ENCODE measurements around the gene EFNA2.
A peak's percentile ranks its signal among the peaks of the same experiment; 100 is the strongest.
"Not testable (repeated sequence)": the region's sequence is repeated elsewhere in the genome, so short reads cannot be mapped to it uniquely, and the experiment has no call there.

Gene EFNA2

GRCh38 chr19:1285737-1286360, at the start of gene EFNA2:
EFNA2 (plus strand) TSS chr19:1285873; CDS start chr19:1286169, 296 bp downstream.
- no peak for DNase-seq

- no peak for DNase-seq
These were observed 49.1 kb upstream of the EFNA2 start for GRCh38 chr19:1236576-1236975.

GRCh38 chr19:1237027-1237659, 48.5 kb upstream of the EFNA2 start:
- no peak for DNase-seq

GRCh38 chr19:1237754-1238368, 47.8 kb upstream of the EFNA2 start, which contains the start of gene CBARP:
CBARP (minus strand) TSS chr19:1238005; CDS start chr19:1236100, 1,905 bp downstream.
- DNase-seq = no peak

GRCh38 chr19:1238369-1239303, 47.0 kb upstream of the EFNA2 start:
- DNase-seq = no peak

GRCh38 chr19:1239420-1239795, 46.3 kb upstream of the EFNA2 start:
- DNase-seq = no peak

GRCh38 chr19:1239796-1240737, 45.6 kb upstream of the EFNA2 start:
- peak; percentile 78 for DNase-seq

GRCh38 chr19:1240925-1241324, 44.7 kb upstream of the EFNA2 start:
- DNase-seq = no peak

- peak; percentile 88 for DNase-seq
These were observed 44.1 kb upstream of the EFNA2 start, which contains the start of gene ATP5F1D for GRCh38 chr19:1241417-1242095. ATP5F1D (plus strand) TSS chr19:1241751; CDS start chr19:1241851, 100 bp downstream.

- no peak for DNase-seq
These were observed 41.6 kb upstream of the EFNA2 start for GRCh38 chr19:1243768-1244692.

- DNase-seq = no peak
These were observed 40.8 kb upstream of the EFNA2 start for GRCh38 chr19:1244693-1245451.

GRCh38 chr19:1245494-1246264, 40.0 kb upstream of the EFNA2 start:
- DNase-seq = no peak

GRCh38 chr19:1246265-1247087, 39.2 kb upstream of the EFNA2 start:
- not testable (repeated sequence) for DNase-seq

- no peak for DNase-seq
These were observed 37.9 kb upstream of the EFNA2 start for GRCh38 chr19:1247748-1248138.

GRCh38 chr19:1248139-1248785, 37.4 kb upstream of the EFNA2 start, which contains the start of gene MIDN:
MIDN (plus strand) TSS chr19:1248583; CDS start chr19:1250297, 1,714 bp downstream.
- DNase-seq = no peak

- DNase-seq = no peak
These were observed 36.8 kb upstream of the EFNA2 start for GRCh38 chr19:1248786-1249297.
